RWPE2 (cell line): ENCODE data around the gene MRTFB.
"Not testable (repeated sequence)": the region's sequence is repeated elsewhere in the genome, so short reads cannot be mapped to it uniquely, and the experiment has no call there.

Source experiments
- ATAC-seq: fragments of 200-7000 bp; cut with Tn5 transposase; 3 replicates; pipeline ENCODE4 v1.9.1; 2021; ENCODE audit warnings: low read depth
- DNase-seq: peaks from one replicate; pipeline ENCODE4 v3.0.0-alpha.2; 2020; ENCODE audit warnings: low spot score
- H3K27ac ChIP-seq: fragments of 450-650 bp; 2 replicates; pipeline ENCODE4 v1.5.1; 2017; ENCODE audit warnings: mild to moderate bottlenecking; ENCODE audit not compliant: poor library complexity, severe bottlenecking
- H3K27me3 ChIP-seq: fragments of 250-450 bp; sonication (Bioruptor Pico); 2 replicates; pipeline ENCODE4 v1.5.1; 2021; ENCODE audit warnings: mild to moderate bottlenecking, moderate library complexity; ENCODE audit not compliant: insufficient read depth, poor library complexity, severe bottlenecking
- H3K36me3 ChIP-seq: fragments of 250-450 bp; sonication (Bioruptor Pico); 2 replicates; pipeline ENCODE4 v1.5.1; 2020; ENCODE audit warnings: low read depth, mild to moderate bottlenecking, moderate library complexity
- H3K4me1 ChIP-seq: fragments of 250-450 bp; sonication (Bioruptor Pico); 2 replicates; pipeline ENCODE4 v1.5.1; 2021; ENCODE audit warnings: mild to moderate bottlenecking, moderate library complexity; ENCODE audit not compliant: insufficient read depth, poor library complexity, severe bottlenecking
- H3K4me3 ChIP-seq: fragments of 250-450 bp; sonication (Bioruptor Pico); 2 replicates; pipeline ENCODE4 v1.5.1; 2021; ENCODE audit warnings: mild to moderate bottlenecking, moderate library complexity; ENCODE audit not compliant: severe bottlenecking
- H3K9me3 ChIP-seq: fragments of 250-450 bp; sonication (Bioruptor Pico); 2 replicates; pipeline ENCODE4 v1.5.1; 2021; ENCODE audit warnings: mild to moderate bottlenecking, moderate library complexity; ENCODE audit not compliant: severe bottlenecking
- CTCF ChIP-seq: fragments of 450-650 bp; IDR thresholded peaks from one replicate; pipeline ENCODE4 v1.5.1; 2017; ENCODE audit warnings: mild to moderate bottlenecking, moderate library complexity; ENCODE audit not compliant: poor library complexity, severe bottlenecking

The MRTFB gene

GRCh38 chr16:14119799-14120198 lies 48.7 kb downstream of the MRTFB start:
- ATAC-seq: no peak
- TF ChIP-seq CTCF: no peak
- no peaks in the 10 kb centered on the region for H3K4me1 ChIP-seq
- no peaks in the 10 kb centered on the region for H3K36me3 ChIP-seq
- H3K27ac ChIP-seq: no peak overlapping the region
- no peak overlapping the region for H3K4me3 ChIP-seq
- no peaks in the 10 kb centered on the region for H3K27me3 ChIP-seq
- H3K9me3 ChIP-seq: no peaks in the 10 kb centered on the region
- no peak for DNase-seq

GRCh38 chr16:14120335-14120734 lies 49.2 kb downstream of the MRTFB start:
- Histone ChIP-seq H3K4me3 (no peak overlapping the region), H3K36me3 (no peaks in the 10 kb centered on the region), H3K27me3 (no peaks in the 10 kb centered on the region), H3K4me1 (no peaks in the 10 kb centered on the region), H3K9me3 (no peaks in the 10 kb centered on the region), H3K27ac (no peak overlapping the region)
- no peak for TF ChIP-seq CTCF
- ATAC-seq (no peak), DNase-seq (no peak)

- Histone ChIP-seq H3K4me3 (no peak overlapping the region), H3K36me3 (no peaks in the 10 kb centered on the region), H3K27ac (no peak overlapping the region), H3K4me1 (no peaks in the 10 kb centered on the region), H3K27me3 (no peaks in the 10 kb centered on the region), H3K9me3 (no peaks in the 10 kb centered on the region)
- TF ChIP-seq CTCF: no peak
- ATAC-seq: no peak
- no peak for DNase-seq
Observed at GRCh38 chr16:14121142-14121541, 50.0 kb downstream of the MRTFB start.

- Histone ChIP-seq H3K9me3 (no peaks in the 10 kb centered on the region), H3K36me3 (no peaks in the 10 kb centered on the region), H3K4me3 (no peak overlapping the region), H3K27me3 (no peaks in the 10 kb centered on the region), H3K27ac (no peak overlapping the region), H3K4me1 (no peaks in the 10 kb centered on the region)
- DNase-seq (no peak), ATAC-seq (no peak)
- no peak for TF ChIP-seq CTCF
Observed at GRCh38 chr16:14121872-14122271, 50.8 kb downstream of the MRTFB start.

GRCh38 chr16:14122430-14122829 lies 51.3 kb downstream of the MRTFB start:
- H3K9me3 ChIP-seq, ATAC-seq, H3K36me3 ChIP-seq, H3K4me3 ChIP-seq, H3K27me3 ChIP-seq, DNase-seq, H3K27ac ChIP-seq, H3K4me1 ChIP-seq: not testable (repeated sequence)
